ENCODE data around the gene ATRX. TPM values are rescaled to one million over a fixed set of nuclear protein-coding genes. Genes with fewer than 3 reads are reported as not detected.

ATRX gene

Small RNA genes within 50 kb of the gene (small RNA-seq; reads per million reads assigned to genes)
- not detected for gene FABP5P15

All from skeletal muscle satellite cell (primary cell).